HG02970 (cell line): ENCODE data around the gene POU2F1.
"Not testable (repeated sequence)": the region's sequence is repeated elsewhere in the genome, so short reads cannot be mapped to it uniquely, and the experiment has no call there.

Experiments used
- ATAC-seq: cut with Tn5 transposase; IDR thresholded peaks from one replicate; pipeline ENCODE4 v1.9.1; 2021; ENCODE audit warnings: mild to moderate bottlenecking, moderate library complexity, moderate number of reproducible peaks; ENCODE audit not compliant: unreplicated experiment, low FRiP score

POU2F1 gene

GRCh38 chr1:167229719-167230385, 9.2 kb downstream of the POU2F1 start:
- ATAC-seq: no peak

- ATAC-seq: no peak
Measured at GRCh38 chr1:167230437-167230836, 9.8 kb downstream of the POU2F1 start.

- no peak for ATAC-seq
Measured at GRCh38 chr1:167231873-167232450, 11.3 kb downstream of the POU2F1 start.

GRCh38 chr1:167232801-167233200, 12.1 kb downstream of the POU2F1 start:
- ATAC-seq: no peak

GRCh38 chr1:167233373-167233772, 12.7 kb downstream of the POU2F1 start:
- no peak for ATAC-seq

GRCh38 chr1:167237000-167237399, 16.3 kb downstream of the POU2F1 start:
- no peak for ATAC-seq

GRCh38 chr1:167238713-167239112, 18.0 kb downstream of the POU2F1 start:
- ATAC-seq: no peak

GRCh38 chr1:167239257-167239656, 18.6 kb downstream of the POU2F1 start:
- no peak for ATAC-seq

- no peak for ATAC-seq
Measured at GRCh38 chr1:167244244-167244643, 23.6 kb downstream of the POU2F1 start.

GRCh38 chr1:167245168-167245567, 24.5 kb downstream of the POU2F1 start:
- ATAC-seq: not testable (repeated sequence)

- ATAC-seq: no peak
Measured at GRCh38 chr1:167246971-167247370, 26.3 kb downstream of the POU2F1 start.

GRCh38 chr1:167247754-167248153, 27.1 kb downstream of the POU2F1 start:
- ATAC-seq: no peak

- ATAC-seq: no peak
Measured at GRCh38 chr1:167248707-167249642, 28.3 kb downstream of the POU2F1 start.

- no peak for ATAC-seq
Measured at GRCh38 chr1:167249702-167250101, 29.0 kb downstream of the POU2F1 start.

- no peak for ATAC-seq
Measured at GRCh38 chr1:167250482-167250881, 29.8 kb downstream of the POU2F1 start.

- ATAC-seq: no peak
Measured at GRCh38 chr1:167251472-167251871, 30.8 kb downstream of the POU2F1 start.

- no peak for ATAC-seq
Measured at GRCh38 chr1:167252986-167253385, 32.3 kb downstream of the POU2F1 start.

- ATAC-seq: no peak
Measured at GRCh38 chr1:167258858-167259257, 38.2 kb downstream of the POU2F1 start.

- no peak for ATAC-seq
Measured at GRCh38 chr1:167262836-167263235, 42.1 kb downstream of the POU2F1 start.

GRCh38 chr1:167263344-167263743, 42.7 kb downstream of the POU2F1 start:
- ATAC-seq: no peak

- no peak for ATAC-seq
Measured at GRCh38 chr1:167263819-167264464, 43.3 kb downstream of the POU2F1 start.
